ENCODE data around the gene DDIT4.

GRCh38 chr10:72248468-72249151, 25.1 kb upstream of the DDIT4 start:
- TF ChIP-seq EZH2 (IDR thresholded peaks at IDR 0.05; ENCODE audit: insufficient read depth, poor library complexity, severe bottlenecking) (no peak), EZH2phosphoT487 (IDR thresholded peaks at IDR 0.05; ENCODE audit: insufficient read depth, low read depth) (no peak)
